Fibroblast of lung (primary cell): ENCODE data around the gene TLCD2.

Source experiments
- CTCF ChIP-seq, 2 donors: IDR thresholded peaks in 1 of 2; conservative IDR thresholded peaks in 1 of 2; 1 replicate in 1 of 2; 2 replicates in 1 of 2; pipeline ENCODE4 v1.5.1; 2011 to 2012; ENCODE audit warnings: low read length in 2 of 2, control low read depth in 1 of 2, inconsistent platforms in 1 of 2, low read depth in 1 of 2, mild to moderate bottlenecking in 1 of 2
- EZH2 ChIP-seq: IDR thresholded peaks from 2 replicates; pipeline ENCODE4 v1.5.1; 2012; ENCODE audit warnings: low read length, control low read depth, mild to moderate bottlenecking; ENCODE audit errors: missing control alignments

- TF ChIP-seq CTCF (conservative IDR thresholded peaks at IDR 0.05 in 1 of 2, IDR thresholded peaks at IDR 0.05 in 1 of 2; ENCODE audit: low read depth in 1 of 2, low read length in 2 of 2) (no peak), EZH2 (no peak)
Observed at GRCh38 chr17:1729966-1730325, 19.8 kb upstream of the TLCD2 start.
